T-helper 2 cell (primary cell): Measurements from ENCODE around the gene PES1.
"Not testable (repeated sequence)": the region's sequence is repeated elsewhere in the genome, so short reads cannot be mapped to it uniquely, and the experiment has no call there.

Experiments used
- DNase-seq, 5 experiments: peaks; one replicate each; pipeline versions ENCODE4 v3.0.0 to v3.0.0-alpha.2; 2012 to 2022
- total RNA-seq, 2 donors: gene quantifications; one replicate each; lab custom pipeline; 2026; lab: John Stamatoyannopoulos, UW

Gene PES1
- total RNA-seq = 35.4 to 40.8 reads per million in 2 donors

- DNase-seq = peak; percentile 80 to 99 (median 93)
Measured at GRCh38 chr22:30591588-30592359, at the start of gene PES1. Gene PES1, minus strand, starts transcription at chr22:30591910. Its CDS starts 77 bp downstream, at chr22:30591833.

DNA sequence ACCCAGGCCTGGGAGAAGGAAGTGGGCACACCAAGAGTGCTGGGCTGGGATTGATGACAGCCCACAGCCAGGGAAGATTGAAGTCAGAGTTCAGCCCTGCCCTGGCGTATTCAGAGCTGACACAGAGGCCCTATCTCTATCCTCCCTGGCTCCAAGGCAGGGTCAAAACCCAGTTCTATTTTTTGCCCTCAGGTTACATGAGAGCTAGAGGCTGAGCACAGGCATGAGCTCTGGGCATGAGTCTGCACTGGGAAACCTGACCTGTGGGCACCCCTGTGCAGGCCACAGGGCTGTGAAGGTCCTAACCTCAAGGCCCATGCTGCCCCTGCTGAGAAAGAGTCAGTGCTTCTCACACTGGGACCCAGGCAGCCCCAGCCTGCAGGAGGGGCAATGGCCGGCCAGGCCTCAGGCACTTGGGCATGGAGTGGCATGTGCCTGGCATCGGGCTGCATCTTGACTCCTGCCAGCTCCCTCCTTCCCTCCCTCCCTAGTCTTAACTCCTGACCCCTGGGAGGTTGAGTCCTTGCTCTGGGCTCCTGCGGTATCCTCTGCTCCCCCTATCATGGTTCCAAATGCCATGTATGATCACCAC, 49.2 kb upstream of the PES1 start:
- no peak for DNase-seq

DNA sequence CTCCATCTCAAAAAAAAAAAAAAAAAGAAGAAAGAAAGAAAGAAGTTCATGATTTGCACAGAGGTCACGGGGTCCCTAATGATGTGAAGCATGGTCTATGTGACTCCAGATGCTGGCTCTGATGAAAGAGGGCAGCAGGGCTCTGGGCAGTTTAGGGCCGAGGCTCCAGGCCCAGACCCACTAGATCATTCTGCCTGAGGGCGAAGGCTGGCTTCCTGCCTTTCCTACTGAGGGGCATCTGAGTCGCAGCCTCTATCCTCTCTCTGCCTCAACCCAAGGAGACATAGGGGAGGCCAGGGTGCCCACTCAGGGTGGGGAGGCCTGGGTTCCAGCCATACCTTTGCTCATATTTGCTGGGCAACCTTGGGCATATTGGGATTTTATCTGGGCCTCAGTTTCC, 48.7 kb upstream of the PES1 start:
- no peak for DNase-seq

DNA sequence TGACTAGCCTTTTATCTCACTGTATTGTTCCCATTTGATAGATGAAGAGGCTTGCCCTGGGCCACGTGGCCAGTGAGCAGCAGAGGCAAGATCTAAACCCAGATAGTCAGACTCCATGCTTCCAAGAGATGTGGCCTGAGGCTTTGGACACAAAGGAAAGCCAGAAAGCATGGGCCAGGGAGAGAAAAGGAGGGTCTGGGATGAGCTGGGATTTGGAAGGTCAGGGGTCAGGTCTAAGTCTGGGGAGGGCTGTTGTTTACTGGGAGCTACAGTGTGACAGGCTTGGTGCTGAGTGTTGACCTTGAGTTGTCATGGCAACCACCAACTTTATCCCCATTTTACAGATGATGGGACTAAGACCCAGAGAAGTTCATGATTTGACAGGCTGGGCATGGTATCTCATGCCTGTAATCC, 46.0 kb upstream of the PES1 start:
- peak in 1 of 5 experiments; percentile 19 for DNase-seq

GRCh38 chr22:30636226-30637077, 44.7 kb upstream of the PES1 start:
- peak in 2 of 5 experiments; percentile 2 to 28 for DNase-seq

- peak; percentile 90 to 97 (median 92) for DNase-seq
Measured at GRCh38 chr22:30635273-30636225, 43.8 kb upstream of the PES1 start, which contains the start of gene SLC35E4. Gene SLC35E4, plus strand, starts transcription at chr22:30635781. Its CDS starts 670 bp downstream, at chr22:30636451.

DNA sequence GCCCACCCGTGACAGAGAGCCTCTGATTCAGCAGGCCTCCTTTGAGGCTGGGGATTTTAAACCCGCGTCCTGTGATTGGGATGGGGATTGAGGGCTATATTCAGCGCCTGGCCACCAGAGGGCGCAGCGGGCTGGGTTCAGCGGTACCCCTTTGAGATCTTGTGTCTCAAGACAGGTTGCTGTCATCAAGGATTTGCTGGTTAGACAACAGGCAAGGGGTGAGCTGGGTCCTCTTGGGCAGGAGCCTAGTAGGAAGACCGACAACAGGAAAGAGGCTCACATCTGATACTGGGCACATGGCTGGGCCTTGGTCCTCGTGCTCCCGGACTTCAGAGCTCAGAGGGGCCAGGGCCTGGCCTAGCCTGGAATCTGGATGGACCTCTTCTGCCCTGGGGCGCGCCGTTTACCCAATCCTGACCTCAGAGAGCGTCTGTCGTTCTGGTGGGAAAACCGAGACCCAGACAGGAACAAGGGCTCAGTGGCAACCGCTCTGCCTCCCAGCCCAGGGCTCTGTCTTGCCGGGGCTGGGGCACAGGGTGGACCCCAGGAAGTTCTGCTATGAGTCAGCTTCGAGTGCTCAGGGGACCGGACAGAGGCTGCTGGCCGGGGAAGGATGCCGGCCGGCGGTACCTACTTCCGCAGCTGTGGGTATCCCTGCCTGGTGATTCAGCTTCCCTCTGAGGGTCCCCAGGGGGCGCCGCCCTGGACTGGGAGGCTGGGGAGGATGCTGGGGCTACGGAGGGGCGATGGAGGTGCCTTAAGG, 42.9 kb upstream of the PES1 start:
- peak; percentile 78 to 89 (median 86) for DNase-seq

DNA sequence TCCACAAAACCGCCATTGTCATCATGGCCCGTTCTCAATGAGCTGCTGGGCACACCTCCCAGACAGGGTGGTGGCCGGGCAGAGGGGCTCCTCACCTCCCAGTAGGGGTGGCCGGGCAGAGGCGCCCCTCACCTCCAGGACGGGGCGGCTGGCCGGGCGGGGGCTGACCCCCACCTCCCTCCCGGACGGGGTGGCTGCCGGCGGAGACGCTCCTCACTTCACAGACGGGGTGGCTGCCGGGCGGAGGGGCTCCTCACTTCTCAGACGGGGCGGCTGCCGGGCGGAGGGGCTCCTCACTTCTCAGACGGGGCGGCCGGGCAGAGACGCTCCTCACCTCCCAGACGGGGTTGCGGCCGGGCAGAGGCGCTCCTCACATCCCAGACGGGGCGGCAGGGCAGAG, 39.8 kb upstream of the PES1 start:
- DNase-seq = not testable (repeated sequence)

DNA sequence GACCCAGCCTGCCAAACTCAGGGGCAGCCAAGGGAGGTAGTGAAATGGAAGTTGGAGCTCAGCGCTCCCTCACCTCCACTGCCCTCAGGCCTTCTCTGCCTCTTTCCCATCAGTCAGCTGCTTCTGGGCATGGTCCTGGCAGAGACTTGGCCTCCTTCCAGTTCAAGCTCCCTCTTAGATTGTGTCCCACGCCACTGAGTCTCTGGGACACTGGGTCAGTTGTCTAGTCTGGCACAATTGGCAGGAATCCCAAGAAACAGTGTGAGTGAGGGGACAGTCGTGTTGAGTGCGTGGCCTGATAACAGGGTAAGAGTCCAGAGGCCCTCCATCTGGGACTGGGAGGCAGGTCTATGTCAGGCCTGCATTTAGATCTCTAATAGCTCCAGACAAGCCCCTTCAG, 36.8 kb upstream of the PES1 start:
- no peak for DNase-seq

DNA sequence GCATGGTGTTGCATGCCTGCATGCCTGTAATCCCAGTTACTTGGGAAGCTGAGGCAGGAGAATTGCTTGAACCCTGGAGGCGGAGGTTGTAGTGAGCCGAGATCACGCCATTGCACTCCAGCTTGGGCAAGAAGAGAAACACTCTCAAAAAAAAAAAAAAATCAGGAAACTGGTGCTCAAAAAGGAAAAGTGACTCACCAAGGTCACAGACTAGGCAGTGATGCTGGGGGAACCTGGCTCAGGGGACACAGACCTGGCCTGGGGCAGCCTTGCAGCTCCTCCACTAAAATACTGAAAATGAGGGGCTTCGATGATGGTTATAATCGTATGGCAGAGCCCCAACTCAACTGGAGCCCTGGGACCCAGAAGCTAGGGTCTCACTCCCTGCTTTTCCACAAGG, 35.8 kb upstream of the PES1 start:
- no peak for DNase-seq

GRCh38 chr22:30626413-30626812, 34.7 kb upstream of the PES1 start:
- DNase-seq = no peak

DNA sequence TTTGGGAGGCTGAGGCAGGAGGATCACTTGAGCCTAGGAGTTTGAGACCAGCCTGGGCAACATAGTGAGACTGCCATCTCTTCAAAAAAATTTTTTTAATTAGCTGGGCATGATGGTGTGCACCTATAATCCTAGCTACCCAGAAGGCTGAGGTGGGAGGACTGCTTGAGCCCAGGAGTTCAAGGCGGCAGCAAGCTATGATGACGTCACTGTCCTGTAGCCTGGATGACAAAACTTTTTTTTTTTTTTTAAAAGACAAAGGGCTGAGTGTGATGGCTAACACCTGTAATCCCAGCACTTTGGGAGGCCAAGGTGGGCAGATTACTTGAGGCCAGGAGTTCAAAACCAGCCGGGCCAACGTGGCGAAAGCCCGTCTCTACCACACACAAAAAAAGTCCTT, 28.2 kb upstream of the PES1 start:
- DNase-seq = not testable (repeated sequence)

- DNase-seq = no peak
Measured at GRCh38 chr22:30617819-30618218, 26.1 kb upstream of the PES1 start.

- no peak for DNase-seq
Measured at GRCh38 chr22:30615543-30615954, 23.8 kb upstream of the PES1 start.

- DNase-seq = no peak
Measured at GRCh38 chr22:30614879-30615278, 23.2 kb upstream of the PES1 start.

- no peak for DNase-seq
Measured at GRCh38 chr22:30614268-30614667, 22.6 kb upstream of the PES1 start.

DNA sequence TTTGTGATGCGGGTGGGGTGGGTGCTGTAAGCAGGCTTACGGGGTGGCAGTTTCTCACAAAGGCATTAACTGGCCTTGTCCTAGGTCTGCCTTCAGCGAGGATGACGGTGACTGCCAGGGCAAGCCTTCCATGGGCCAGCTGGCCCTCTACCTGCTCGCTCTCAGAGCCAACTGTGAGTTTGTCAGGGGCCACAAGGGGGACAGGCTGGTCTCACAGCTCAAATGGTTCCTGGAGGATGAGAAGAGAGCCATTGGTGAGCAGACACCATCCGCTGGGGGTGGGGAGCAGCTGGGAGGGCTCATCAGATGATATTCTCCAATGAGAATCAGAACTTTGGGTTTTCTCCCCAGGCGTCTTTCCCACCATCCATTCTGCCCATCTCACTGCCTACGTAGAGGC, 21.1 kb upstream of the PES1 start:
- no peak for DNase-seq

GRCh38 chr22:30611197-30611596, 19.5 kb upstream of the PES1 start:
- DNase-seq = no peak

DNA sequence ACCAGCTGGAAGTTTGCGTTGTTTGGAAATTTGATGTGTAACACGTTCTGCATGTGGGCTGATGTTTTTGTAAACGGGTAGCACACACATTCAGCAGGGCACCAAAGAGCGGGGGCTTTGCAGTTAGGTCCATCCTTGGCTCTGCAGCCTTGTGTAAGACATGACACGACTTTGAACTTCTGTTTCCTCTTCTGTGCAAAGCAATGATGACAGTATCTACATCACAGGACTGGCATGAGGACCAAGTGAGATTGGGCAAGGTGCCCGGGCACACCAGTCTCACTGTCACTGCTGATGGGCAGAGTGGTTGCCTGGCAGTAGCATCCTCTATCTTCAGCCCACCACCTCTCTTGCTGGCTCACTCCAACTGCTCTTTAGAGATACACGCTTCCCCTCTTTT, 18.6 kb upstream of the PES1 start:
- no peak for DNase-seq

DNA sequence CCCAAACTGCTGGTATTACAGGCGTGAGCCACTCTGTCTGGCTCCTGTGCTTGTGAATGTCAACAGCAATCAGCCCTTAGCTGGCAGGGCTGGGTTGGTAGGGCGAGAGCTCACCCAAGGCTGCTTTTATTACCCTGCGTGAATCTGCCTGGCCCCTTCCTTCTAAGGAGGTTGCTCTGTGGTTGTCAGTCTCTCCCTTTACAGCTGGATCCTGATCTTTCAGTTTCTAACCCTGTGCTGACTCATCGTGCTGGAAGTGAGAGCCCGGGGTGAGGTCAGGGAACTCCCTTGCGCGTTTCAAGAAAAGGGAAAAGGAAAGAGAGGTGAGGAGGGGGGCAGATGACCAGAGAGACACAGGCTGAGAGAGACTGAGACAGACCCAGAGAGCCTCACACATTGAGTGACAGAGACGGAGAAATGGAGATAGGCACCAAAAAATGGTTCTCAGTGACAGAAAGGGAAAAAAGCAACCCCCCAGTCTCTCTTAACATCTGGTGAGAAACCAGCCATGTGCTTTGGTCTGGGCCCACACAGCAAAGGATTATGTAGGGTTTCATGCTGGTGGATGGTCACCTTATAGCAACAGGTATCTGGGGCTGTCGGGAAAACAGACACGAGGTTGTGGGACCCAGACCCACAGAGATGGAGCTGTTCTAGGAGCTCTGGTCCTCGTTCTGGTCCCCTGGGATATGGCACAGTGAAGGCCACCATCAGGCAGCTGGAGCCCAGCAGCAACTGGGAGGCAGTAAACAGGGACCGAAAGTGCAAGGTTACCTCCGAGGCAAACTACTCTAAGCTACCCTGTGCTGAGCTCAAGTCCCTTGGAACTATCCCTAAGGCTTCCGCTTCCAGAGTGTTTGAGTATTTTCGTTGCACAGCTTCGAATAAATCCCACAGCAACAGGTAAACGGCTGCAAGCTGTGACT, 17.8 kb upstream of the PES1 start:
- DNase-seq = peak in 1 of 5 experiments; percentile 45
